Middle frontal gyrus (tissue), 1 donor: ENCODE results near the gene IGSF8.

Experiments
- DNase-seq: peaks from one replicate; pipeline ENCODE4 v3.0.0-alpha.2; 2015; ENCODE audit warnings: low spot score; ENCODE audit errors: extremely low spot score

IGSF8 gene

DNA sequence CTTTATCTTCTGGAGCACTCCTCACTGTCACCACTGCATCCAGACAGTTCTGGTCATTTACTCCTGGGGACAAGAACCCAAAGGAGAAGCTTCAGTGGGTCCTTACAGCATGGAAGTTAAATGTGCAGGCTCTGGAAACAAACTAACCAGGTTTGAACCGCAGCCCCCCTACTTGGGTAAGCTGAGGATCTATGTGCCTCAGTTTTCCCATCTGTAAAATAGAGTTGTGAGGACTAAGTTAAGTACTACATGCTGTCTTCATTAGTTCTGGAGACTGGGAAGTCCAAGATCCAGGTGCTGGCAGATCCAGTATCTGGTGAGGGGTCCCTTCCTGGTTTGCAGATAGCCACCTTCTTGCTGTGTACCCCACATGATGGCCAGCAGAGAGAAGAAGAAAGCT, 9.1 kb upstream of the IGSF8 start:
- no peak for DNase-seq

DNA sequence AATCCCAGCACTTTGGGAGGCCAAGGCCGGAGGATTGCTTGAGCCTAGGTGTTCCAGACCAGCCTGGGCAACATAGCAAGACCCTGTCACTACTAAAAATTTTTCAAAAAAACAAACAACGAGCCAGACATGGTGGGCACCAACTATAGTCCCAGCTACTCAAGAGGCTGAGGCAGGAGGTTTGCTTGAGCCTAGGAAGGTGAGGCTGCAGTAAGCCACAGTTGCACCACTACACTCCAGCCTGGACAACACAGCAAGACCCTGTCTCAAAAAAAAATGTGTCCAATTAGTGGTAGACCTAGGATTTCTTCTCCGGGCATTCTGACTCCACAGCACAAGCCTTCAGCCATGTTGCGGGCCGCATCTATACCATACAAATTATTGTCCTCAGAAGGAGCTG, 6.7 kb upstream of the IGSF8 start:
- DNase-seq: no peak

DNA sequence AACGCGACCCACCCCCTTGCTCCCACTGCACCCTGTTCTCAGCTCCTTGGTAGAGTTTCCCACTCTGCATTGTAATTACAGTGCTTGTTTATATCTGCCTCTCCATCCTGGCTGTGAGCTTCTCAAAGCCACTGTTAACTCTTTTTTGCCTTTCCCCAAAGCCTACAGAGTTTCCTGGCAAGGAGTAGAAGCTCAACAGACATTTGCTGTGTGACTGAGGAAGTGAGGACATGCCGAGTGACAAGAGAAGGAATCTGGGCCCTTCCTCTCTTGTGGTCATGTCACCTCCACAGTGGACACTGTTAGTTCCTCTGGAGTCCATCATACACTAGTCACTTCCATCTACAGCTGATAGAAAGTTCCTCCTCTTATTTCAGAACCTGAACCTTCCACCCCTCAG, 6.1 kb upstream of the IGSF8 start:
- no peak for DNase-seq

DNA sequence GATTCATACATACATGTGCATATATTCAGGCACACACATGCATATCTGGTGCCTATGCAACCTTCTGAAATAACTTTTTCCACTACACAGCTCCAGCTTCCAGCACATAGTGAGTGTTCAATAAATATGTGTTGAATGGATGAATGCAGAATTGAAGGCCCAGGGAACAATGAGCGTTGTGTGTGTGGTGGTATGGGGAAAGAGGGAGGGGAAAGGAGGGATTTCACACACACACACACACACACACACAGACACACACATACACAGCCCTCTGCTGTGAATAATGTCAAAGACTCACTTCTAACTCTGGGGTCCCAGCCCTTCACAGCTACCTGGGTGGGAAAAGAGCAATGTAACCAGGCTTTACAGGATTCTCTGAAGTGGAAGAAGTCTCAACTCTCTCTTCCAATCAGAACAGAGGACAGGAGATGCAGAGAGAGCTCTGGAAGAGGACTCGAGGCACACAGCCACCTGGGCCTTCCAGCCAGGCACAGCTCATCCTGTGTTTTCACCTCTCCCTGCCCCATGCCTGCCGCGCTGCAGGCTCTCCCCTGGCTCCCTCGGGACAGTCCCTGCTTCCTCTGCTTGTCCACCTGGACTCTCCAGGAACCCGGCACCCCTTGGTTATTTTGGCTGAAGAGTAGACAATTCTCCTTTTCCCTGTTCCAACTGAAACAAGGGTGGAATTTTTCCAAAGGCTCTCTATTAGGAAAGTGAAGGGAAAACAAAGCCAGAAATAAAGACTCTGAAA, 5.4 kb upstream of the IGSF8 start:
- no peak for DNase-seq

DNA sequence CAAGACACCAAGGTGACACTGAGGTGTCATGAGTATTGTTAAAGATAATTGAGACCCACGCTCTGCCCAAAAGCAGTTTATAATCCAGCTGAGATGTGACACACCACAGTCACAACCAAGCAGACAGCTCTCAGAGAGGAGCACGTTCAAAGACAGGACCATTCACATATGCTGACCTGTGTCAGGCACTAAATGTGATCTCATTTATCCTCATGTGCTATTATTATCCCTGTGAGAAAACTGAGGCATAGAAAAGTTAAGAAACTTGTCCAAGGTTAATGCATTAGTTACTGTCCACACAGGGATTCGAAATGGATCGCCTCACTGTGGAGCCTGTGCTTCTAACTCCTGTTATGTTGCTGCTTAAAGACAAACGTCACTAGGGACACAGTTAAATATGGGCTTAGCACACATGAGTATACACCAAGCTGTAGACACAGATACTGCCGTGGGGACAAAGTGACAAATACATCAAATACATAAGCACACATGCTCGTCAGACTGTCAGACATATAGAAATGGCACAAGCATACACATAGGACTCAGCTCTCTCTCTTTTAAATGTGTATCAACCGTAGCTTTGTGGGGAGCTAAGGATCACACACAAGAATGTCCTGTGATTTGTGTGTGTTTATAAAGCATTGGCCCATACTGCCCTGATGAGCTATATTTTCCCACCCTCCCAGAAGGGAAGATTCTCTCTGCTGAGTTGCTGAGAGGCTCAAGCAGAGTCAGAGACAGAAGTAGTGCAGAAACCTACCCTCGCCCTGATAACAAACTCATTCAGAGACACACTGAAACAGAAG, 3.5 kb upstream of the IGSF8 start:
- DNase-seq: no peak

DNA sequence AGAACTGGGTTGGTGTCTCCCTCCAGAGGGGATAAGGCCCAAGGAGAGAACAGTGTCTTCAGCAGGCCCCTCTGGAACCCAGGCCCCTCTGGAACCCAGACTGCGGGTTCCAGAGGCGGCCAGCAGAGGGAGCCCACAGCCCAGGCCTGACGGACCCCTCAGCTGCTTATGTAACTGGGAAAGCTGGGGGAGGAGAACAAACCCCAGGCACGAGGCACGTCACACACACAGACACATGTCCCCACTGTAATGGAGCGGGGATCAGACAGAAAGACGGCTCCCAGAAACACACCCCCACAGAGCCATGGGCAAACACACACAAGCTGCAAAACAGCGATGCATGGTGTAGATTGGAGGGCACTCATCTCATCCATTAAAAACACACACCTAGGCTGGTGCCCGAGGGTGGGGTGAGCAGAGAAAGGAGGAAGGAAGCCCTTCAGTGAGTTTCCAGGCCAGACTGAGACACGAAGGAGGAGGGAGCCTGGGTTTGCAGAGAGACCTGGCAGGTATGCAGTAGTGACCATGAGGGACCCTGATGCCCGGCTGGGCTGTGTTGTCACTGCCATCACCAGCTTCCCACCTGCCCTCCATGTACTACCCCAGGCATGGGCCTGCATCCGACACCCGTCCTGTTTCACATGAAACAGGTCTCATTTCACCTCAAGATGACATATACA, 2.8 kb upstream of the IGSF8 start:
- DNase-seq: peak; percentile 92

DNA sequence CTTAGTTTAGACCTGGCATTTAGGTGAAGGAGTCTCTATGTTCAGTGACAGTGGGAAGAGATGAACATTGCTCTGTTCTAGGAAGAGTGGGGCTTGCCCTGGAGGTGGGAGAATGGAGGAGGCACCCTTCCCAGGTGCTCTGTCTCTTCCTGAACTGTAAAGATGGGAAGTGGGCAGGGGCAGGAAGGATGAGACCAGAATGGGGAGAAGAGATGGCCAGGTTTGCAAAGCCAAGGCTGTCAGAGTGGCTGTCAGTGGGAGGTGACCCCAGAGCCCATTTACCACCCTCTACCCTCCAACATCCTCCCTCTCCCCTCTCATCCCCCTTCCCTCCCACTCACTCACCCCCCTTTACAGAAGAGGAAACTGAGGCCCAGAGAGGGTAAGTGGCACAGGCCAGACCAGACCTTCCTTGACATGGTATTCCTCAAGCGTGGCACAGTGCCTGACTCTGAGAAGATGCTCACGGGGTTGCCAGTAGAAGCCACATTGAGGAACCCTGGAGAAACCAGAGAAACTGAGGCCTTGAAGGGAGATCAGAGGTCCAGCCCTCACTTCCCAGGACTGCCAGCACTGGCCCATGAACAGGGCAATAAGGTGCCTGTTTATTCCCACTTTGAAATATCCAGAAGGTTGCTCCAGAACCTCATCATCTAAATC, 1.4 kb upstream of the IGSF8 start:
- no peak for DNase-seq

DNA sequence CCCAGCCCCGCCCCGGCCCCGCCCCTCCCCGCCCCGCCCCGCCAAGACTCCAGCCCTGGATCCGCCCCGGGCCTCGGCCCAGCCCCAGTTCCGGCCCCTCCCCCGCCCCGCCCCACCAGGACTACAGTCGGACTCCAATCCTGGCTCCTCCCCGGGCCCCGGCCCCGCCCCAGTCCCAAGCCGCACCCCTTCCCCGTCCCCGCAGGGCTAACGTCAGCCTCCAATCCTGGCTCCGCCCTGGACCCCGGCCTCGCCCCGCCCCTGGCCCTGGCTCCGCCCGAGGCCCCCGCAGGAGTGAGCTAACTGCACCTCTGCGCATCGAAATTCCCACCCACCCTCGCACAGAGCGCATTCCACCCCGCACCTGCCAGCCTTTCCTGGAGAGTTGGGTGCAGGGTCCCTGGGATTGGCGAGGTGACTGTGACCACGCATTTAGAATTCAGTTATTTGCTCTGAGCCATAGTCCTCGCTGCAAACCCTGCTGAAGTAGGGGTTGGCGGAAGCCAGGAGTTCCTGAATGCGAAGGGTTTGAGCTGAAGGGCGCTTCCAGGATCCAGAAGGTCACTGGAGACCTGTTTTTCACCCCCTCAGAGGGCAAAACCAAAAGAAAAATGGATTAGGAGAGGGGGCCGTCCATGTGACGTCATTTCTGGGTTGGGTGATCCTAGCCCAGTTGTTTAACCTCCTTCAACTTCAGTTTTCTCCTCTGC, 588 bp upstream of the IGSF8 start:
- DNase-seq: peak; percentile 88

DNA sequence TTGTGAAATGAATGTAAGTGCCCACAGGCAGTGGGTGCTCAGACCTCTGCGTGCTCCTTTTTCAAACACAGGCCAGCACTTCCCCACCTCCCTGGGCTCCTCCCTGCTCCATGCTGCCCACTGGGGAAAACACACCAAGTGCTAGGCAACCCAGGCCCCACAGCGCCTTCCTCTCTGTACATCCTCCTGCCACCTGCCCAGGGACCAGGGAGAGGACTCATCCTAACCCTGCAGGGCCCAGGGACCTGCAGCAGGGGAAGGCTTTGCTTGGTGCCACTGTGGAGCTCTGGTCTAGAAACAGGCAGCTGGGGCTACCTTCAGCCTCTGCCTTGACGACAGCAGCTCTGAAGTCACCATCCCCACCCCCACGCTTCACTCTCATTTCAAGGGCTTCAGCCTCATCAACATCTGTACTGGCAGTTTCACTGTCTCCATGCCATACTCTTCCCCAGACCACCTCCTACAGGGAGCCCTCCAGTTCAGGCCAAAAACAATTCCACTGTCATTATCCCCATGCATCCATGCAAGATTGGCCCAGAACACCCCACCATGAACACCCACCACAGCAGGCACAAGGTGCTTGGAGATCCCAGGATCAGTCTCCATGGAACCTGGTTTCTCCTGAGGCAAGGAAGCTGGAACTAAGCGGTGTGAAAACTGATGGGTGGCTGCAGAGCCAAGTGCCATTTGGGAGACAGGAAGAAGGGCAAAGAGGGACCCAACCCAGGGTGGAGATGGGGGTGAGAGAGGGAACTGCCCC, 1.1 kb downstream of the IGSF8 start:
- no peak for DNase-seq

DNA sequence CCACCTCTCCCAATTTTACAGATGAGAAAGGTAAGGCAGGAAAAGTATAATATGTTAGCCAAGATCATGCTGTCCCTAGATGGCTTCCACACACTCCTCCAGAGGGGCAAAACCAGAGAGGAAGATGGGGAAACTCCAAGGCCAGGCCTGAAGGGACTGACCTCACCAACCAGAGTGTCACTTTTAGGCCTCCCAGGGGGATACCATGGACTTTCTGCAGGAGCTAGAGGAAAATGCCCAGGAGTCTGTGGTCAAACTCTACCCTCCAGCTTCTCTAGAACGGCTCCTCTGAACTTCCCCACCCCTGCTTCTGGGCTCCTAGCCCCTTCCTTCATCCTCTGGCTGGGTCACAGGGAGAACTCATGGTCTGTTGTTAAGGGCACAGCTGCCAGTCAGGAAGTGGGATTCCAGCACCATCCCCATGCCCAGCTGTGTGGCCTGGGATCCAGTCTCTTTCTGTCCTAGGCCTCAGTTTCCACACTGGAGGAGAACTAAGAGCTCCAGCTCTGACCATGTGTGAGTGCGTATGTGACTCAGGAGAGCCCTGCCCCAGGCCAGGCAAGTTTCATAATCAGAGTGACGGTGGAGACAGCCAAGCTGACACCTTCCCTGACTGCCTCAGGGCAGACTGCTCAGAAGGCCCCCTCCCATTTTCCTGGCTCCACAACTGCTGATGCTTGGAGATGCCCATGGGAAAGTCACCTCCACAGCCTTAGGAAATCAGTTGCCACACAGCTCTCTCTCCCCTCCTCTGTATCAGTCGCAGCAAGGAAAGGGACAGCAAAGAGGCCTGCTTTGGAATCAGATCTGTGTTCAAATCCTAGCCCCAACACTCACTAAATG, 1.9 kb downstream of the IGSF8 start:
- no peak for DNase-seq

DNA sequence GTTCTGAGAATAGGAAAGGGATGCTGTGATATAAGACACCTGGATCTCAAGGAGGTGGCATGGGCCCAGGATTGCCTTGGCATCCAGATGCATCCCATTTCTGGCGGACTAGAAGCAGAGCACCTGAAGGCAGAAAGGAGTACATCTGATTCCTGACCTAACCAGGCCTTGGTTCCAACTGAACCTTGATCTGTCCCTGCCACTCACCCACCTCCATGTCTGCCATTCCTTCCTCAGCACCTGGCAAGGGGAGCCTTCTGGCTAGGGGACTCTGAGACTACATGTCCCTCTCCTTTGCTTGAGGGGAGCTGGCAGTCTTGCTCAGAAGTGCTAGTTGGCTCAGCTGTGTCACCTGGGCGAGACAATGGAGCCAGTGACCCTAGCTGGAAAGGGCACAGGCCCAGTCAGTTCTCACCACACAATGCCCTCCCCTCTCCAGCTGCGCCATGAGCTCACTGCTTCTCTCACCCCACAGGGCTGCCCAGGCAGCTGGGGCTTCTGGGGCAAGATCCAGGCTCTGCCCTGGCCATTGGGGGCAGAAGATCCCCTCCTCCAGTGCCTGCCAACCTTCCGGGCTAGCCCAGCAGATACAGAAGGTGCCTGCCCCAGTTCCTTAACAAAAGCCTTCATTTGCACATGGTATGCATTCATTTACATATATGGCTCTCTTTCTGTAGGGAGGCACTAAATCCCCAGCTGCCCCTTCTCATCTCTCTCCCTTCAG, 2.9 kb downstream of the IGSF8 start:
- DNase-seq: peak; percentile 67

DNA sequence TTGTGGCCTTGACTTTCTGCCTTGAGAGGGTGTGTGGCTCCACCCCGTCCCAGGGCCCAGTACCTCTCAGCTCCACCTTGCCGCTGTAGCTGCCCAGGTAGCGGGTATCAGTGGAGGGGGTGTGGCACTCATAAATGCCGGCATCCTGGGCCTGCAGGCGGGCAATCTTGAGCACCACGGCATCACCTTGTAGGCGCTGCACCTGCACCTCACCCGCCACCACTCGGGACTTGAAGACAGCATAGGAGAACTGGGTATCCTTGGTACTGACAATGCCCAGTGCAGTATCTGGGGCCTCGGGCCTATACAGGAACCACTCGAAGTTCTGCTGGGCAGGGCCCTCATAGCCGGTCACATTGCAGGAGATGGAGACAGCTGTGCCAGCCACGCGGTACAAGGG, 3.6 kb downstream of the IGSF8 start:
- DNase-seq: no peak

DNA sequence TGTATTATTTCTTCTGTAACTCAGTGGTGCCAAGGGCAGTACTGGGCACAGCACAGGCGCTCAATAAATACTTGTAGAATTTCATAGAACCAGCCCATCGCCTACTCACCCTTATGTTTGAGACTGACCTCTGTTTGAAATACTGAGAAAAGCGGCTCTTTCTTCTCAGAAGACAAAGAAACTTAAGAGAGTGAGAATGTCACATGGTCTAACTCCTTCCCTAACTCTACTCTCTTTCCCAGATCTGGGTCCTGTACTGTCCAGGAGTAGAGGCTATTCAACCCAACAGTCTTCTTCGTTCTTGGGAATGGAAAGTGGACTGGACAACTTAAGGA, 4.2 kb downstream of the IGSF8 start:
- DNase-seq: no peak

DNA sequence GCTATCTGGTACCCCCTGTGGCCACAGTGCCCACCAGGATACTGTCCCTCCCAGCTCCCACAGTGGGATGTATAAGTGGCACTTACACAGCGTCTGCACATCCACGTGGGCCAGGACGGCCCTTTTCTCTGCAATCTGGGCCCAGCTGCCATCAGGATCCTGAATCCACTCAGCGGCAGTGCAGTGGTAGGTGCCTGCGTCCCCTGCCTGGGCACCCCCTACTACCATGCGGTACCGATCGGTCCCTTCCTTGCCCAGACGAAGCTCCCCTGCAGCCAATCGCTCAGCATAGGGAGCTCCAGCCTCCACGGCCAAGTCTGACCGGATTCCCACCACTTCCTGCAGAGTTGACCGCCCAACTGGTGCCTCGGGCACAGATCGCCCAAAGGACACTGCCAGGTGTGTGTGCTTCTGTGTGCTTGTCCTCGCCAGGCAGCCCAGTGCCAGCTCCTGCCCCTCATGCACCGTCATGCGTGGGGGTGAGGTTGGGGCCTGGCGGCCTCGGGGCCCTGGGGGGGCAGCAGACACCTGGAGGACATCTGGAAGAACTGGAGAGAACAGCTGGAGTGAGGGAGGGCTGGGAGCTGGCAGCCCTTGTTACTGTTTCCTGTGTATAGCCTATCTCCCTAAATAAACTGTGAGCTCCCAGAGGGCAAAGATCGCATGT, 4.7 kb downstream of the IGSF8 start:
- DNase-seq: no peak

DNA sequence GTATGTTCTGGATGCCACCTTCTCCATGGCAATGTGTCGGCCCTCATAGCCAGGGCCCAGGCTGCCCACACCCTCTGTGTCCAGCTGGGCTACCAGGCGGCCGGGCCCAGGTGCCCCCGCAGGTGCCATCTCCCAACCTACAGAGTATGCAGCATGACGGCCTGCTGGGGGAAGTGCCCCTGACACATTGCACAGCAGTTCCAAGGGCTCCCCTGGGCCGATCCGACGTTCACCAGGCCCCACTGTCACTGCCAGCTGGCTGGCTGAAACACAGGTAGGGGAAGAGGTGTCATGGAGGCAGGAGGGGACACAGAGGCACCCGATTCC, 5.4 kb downstream of the IGSF8 start:
- no peak for DNase-seq

DNA sequence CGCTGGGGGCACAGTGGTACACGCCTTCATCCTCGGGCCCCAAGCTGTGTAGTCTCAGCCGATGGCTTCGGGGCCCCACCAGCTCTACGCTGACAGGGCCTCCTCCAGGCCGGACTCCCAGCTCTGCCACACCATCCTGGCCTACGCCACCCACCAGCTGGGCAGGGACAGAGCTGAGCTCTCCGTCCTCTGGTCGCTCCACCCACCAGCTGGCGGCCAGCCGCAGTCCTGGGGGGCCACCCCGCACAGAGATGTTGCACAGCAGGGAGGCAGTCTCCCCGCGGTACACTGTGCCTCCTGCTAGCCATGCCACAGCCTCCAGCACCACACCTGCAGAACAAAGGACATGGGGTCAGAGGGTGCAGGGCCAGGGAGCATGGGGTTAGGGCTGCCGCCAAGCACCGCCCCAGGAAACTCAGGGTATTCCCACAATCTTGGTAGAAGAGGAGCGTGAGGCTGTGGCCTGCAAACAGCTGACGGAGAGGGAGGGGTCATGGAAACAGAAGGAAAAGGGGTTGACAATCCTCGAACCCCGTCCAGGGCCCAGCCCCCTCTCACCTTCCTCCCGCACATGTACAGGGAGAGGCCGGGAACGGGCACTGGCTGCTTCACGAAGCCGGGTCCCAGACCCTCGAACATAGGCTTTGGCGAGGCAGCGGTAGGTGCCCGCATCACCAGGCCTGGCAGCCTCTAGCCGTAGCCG, 5.9 kb downstream of the IGSF8 start:
- no peak for DNase-seq

DNA sequence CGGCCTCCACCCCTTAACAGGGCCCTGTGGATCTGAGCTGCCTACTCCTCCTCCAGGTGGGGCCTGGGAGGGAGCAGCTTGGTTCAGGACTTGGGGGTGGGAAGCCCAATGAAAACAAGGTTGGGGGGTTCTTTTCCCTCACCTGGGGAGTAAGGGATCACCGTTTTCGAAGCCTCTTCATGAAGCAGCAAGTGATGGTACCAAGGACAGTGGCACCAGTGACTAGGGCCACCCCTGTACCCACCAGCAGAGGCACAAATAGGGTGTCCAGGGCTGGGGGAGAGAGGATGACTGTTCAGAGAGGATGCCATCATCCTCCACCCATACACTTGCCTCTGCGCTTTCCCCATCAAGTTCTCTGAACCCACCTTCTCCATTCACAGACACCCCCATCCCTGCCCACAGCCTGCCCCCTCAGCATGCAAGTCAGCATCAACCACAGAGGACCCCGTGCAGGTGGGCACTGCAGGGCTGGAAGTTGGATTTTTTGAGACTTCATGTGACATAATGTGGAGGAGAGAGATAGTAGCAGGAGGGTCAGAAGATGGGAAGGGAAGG, 6.7 kb downstream of the IGSF8 start:
- DNase-seq: no peak

DNA sequence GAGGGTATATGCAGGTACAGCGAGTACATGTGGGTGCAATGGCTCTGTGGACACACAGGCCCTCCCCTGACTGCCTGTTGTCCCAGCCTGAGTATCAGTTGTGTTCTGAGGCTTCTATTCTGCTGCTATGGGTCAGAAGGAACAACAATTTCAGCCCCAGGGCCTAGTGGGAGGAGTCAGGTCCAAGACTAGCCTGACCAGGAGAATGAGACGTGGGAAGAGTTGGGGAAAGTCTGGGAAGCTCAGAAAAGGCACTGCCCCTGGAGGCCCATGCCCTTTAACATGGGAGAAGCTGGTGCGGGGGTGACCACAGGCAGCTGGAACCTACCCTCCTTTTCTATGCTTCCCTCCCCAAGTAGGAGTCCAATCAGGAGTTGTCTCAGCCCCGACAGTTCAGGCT, 7.7 kb downstream of the IGSF8 start:
- no peak for DNase-seq
